Neural progenitor cell (in vitro differentiated cells): ENCODE results near the gene PITPNC1. TPM values are rescaled to one million over a fixed set of nuclear protein-coding genes. Genes with fewer than 3 reads are reported as not detected.

Source experiments
- DNase-seq: peaks from one replicate; pipeline ENCODE4 v3.0.0-alpha.2; 2016; ENCODE audit warnings: low spot score
- H2AFZ ChIP-seq: fragments of 200-600 bp; sonication (generic); replicated peaks from 2 replicates; pipeline ENCODE4 v1.6.1; 2016; ENCODE audit warnings: antibody characterized with exemption
- H3F3A ChIP-seq: fragments of 200-600 bp; sonication (generic); 2 replicates; pipeline ENCODE4 v1.6.1; 2016; ENCODE audit warnings: antibody characterized with exemption, low read depth
- H3K27ac ChIP-seq: fragments of 200-600 bp; sonication (generic); 2 replicates; pipeline ENCODE4 v1.5.1; 2016; ENCODE audit warnings: mild to moderate bottlenecking
- H3K27me3 ChIP-seq: fragments of 200-600 bp; sonication (generic); 2 replicates; pipeline ENCODE4 v1.6.1; 2016; ENCODE audit warnings: mild to moderate bottlenecking, moderate library complexity
- H3K36me3 ChIP-seq: fragments of 200-600 bp; sonication (generic); 2 replicates; pipeline ENCODE4 v1.5.1; 2016
- H3K4me1 ChIP-seq: fragments of 200-600 bp; sonication (generic); 2 replicates; pipeline ENCODE4 v1.6.1; 2016; ENCODE audit warnings: mixed run types
- H3K4me2 ChIP-seq: fragments of 200-600 bp; sonication (generic); 2 replicates; pipeline ENCODE4 v1.6.1; 2016
- H3K4me3 ChIP-seq: fragments of 200-600 bp; sonication (generic); 2 replicates; pipeline ENCODE4 v1.5.1; 2016
- H3K79me2 ChIP-seq: fragments of 200-600 bp; sonication (generic); 2 replicates; pipeline ENCODE4 v1.6.1; 2016; ENCODE audit warnings: low read depth
- H3K9ac ChIP-seq: fragments of 200-600 bp; sonication (generic); 2 replicates; pipeline ENCODE4 v1.6.1; 2016
- H3K9me3 ChIP-seq: fragments of 200-600 bp; sonication (generic); 2 replicates; pipeline ENCODE4 v1.5.1; 2016; ENCODE audit warnings: low read depth
- H4K20me1 ChIP-seq: fragments of 200-600 bp; sonication (generic); 2 replicates; pipeline ENCODE4 v1.6.1; 2016; ENCODE audit warnings: low read depth
- H3K27ac Mint-ChIP-seq: 3 replicates; pipeline ENCODE4 v1.8.0; 2021; ENCODE audit warnings: mixed read lengths
- H3K27me3 Mint-ChIP-seq: 2 replicates; pipeline ENCODE4 v1.8.0; 2022; ENCODE audit warnings: low read depth, mild to moderate bottlenecking, inconsistent platforms, moderate library complexity, mixed read lengths; ENCODE audit not compliant: insufficient read depth
- H3K36me3 Mint-ChIP-seq: 3 replicates; pipeline ENCODE4 v1.8.0; 2021; ENCODE audit warnings: mixed read lengths
- H3K4me1 Mint-ChIP-seq: 3 replicates; pipeline ENCODE4 v1.8.0; 2021; ENCODE audit warnings: mixed read lengths
- H3K4me3 Mint-ChIP-seq: 3 replicates; pipeline ENCODE4 v1.8.0; 2021; ENCODE audit warnings: mild to moderate bottlenecking, moderate library complexity, mixed read lengths
- H3K9me3 Mint-ChIP-seq: 3 replicates; pipeline ENCODE4 v1.8.0; 2020; ENCODE audit warnings: mixed read lengths
- CTCF ChIP-seq: fragments of 200-600 bp; sonication (generic); IDR thresholded peaks from 2 replicates; pipeline ENCODE4 v1.5.1; 2017; ENCODE audit warnings: antibody characterized with exemption, mild to moderate bottlenecking
- EZH2 ChIP-seq: fragments of 200-600 bp; sonication (generic); IDR thresholded peaks from 2 replicates; pipeline ENCODE4 v1.6.1; 2017; ENCODE audit warnings: antibody characterized with exemption, mild to moderate bottlenecking, moderate library complexity
- EZH2phosphoT487 ChIP-seq: fragments of 200-600 bp; sonication (generic); IDR thresholded peaks from 2 replicates; pipeline ENCODE4 v1.6.1; 2017; ENCODE audit warnings: antibody characterized with exemption
- total RNA-seq: library from RNA; depleted of rRNA; stranded (reverse); fragments of >200 nt; gene quantifications from 2 replicates; pipeline ENCODE4 v1.2.3, GENCODE V29; 2015; ENCODE audit warnings: low replicate concordance

PITPNC1 gene
- total RNA-seq, 1 donor from 2014 or later: 8.1 TPM

- Mint-ChIP-seq H3K9me3 (no peaks in the 10 kb centered on the region), H3K4me3 (no peak overlapping the region), H3K36me3 (no peaks in the 10 kb centered on the region), H3K27ac (no peak overlapping the region), H3K4me1 (peaks cover 21% of the 10 kb centered on the region), H3K27me3 (peaks cover 2% of the 10 kb centered on the region)
- Histone ChIP-seq H3K4me3 (no peak overlapping the region), H3K36me3 (no peaks in the 10 kb centered on the region), H2AFZ (no peak overlapping the region), H4K20me1 (no peaks in the 10 kb centered on the region), H3K9ac (no peak overlapping the region), H3K79me2 (no peaks in the 10 kb centered on the region), H3K9me3 (no peaks in the 10 kb centered on the region), H3K4me2 (no peak overlapping the region), H3K4me1 (peaks cover 16% of the 10 kb centered on the region), H3F3A (peaks cover 19% of the 10 kb centered on the region), H3K27ac (no peak overlapping the region), H3K27me3 (no peaks in the 10 kb centered on the region)
- DNase-seq: no peak
- TF ChIP-seq EZH2 (no peak), EZH2phosphoT487 (no peak), CTCF (no peak)
Measured at GRCh38 chr17:67435786-67436185, 58.7 kb downstream of the PITPNC1 start.

GRCh38 chr17:67436233-67436632, 59.2 kb downstream of the PITPNC1 start:
- H3K4me2 ChIP-seq: no peak overlapping the region
- no peak overlapping the region for H3K9ac ChIP-seq
- TF ChIP-seq EZH2 (no peak), CTCF (no peak), EZH2phosphoT487 (no peak)
- H3K4me3 ChIP-seq: no peak overlapping the region
- Mint-ChIP-seq H3K9me3 (no peaks in the 10 kb centered on the region), H3K4me1 (peaks cover 24% of the 10 kb centered on the region), H3K36me3 (no peaks in the 10 kb centered on the region), H3K4me3 (no peak overlapping the region), H3K27ac (no peak overlapping the region), H3K27me3 (peaks cover 2% of the 10 kb centered on the region)
- no peaks in the 10 kb centered on the region for H3K27me3 ChIP-seq
- peaks cover 20% of the 10 kb centered on the region for H3K4me1 ChIP-seq
- peaks cover 23% of the 10 kb centered on the region for H3F3A ChIP-seq
- DNase-seq: no peak
- no peak overlapping the region for H3K27ac ChIP-seq
- H3K9me3 ChIP-seq: no peaks in the 10 kb centered on the region
- H3K79me2 ChIP-seq: no peaks in the 10 kb centered on the region
- no peaks in the 10 kb centered on the region for H4K20me1 ChIP-seq
- no peak overlapping the region for H2AFZ ChIP-seq
- H3K36me3 ChIP-seq: no peaks in the 10 kb centered on the region

- Mint-ChIP-seq H3K4me3 (no peak overlapping the region), H3K9me3 (no peaks in the 10 kb centered on the region), H3K36me3 (no peaks in the 10 kb centered on the region), H3K4me1 (peaks cover 43% of the 10 kb centered on the region), H3K27ac (peak overlapping the region; percentile 48), H3K27me3 (peaks cover 3% of the 10 kb centered on the region)
- H3K4me1 ChIP-seq: peaks cover 42% of the 10 kb centered on the region
- no peaks in the 10 kb centered on the region for H3K36me3 ChIP-seq
- peak; percentile 28 for DNase-seq
- H2AFZ ChIP-seq: no peak overlapping the region
- H3K9me3 ChIP-seq: no peaks in the 10 kb centered on the region
- H3K4me2 ChIP-seq: peak overlapping the region; percentile 21
- H3K4me3 ChIP-seq: no peak overlapping the region
- H4K20me1 ChIP-seq: no peaks in the 10 kb centered on the region
- no peaks in the 10 kb centered on the region for H3K27me3 ChIP-seq
- no peak overlapping the region for H3K9ac ChIP-seq
- TF ChIP-seq CTCF: no peak
- no peak for TF ChIP-seq EZH2
- no peak for TF ChIP-seq EZH2phosphoT487
- no peak overlapping the region for H3K27ac ChIP-seq
- peaks cover 45% of the 10 kb centered on the region for H3F3A ChIP-seq
- no peaks in the 10 kb centered on the region for H3K79me2 ChIP-seq
Measured at GRCh38 chr17:67438667-67439066, 61.6 kb downstream of the PITPNC1 start.
